K562 (cell line): ENCODE results near the gene FCHSD1. TPM values are rescaled to one million over a fixed set of nuclear protein-coding genes. Genes with fewer than 3 reads are reported as not detected.

Source experiments
- ARID1B ChIP-seq: fragments of 450-650 bp; IDR thresholded peaks from 2 replicates; pipeline ENCODE4 v1.6.1; 2016; ENCODE audit warnings: antibody characterized with exemption, mild to moderate bottlenecking, inconsistent platforms
- ARNT ChIP-seq, 2 experiments: fragments of 450-650 bp; IDR thresholded peaks; 2 replicates each; pipeline ENCODE4 v1.6.1; 2016; ENCODE audit warnings: mild to moderate bottlenecking in 1 of 2
- CBX2 ChIP-seq: fragments of 200-600 bp; sonication (generic); IDR thresholded peaks from one replicate; pipeline ENCODE4 v1.6.1; 2012; ENCODE audit warnings: mild to moderate bottlenecking, low read length, inconsistent platforms; ENCODE audit not compliant: insufficient read depth, poor library complexity, severe bottlenecking
- CGGBP1 ChIP-seq: fragments of 250-450 bp; sonication (Bioruptor Pico); IDR thresholded peaks from 2 replicates; pipeline ENCODE4 v1.9.0; 2021; ENCODE audit warnings: mild to moderate bottlenecking
- CREB3 ChIP-seq: fragments of 450-650 bp; conservative IDR thresholded peaks from 2 replicates; pipeline ENCODE4 v1.6.1; 2016; ENCODE audit warnings: missing genetic modification characterization, low read depth, mild to moderate bottlenecking, missing compliant biosample characterization, moderate library complexity
- ERF ChIP-seq: fragments of 450-650 bp; formaldehyde crosslinking; IDR thresholded peaks from 2 replicates; pipeline ENCODE4 v1.4.0; 2020; ENCODE audit warnings: mild to moderate bottlenecking, mixed read lengths
- FIP1L1 ChIP-seq: fragments of 200-400 bp; formaldehyde crosslinking; IDR thresholded peaks from 2 replicates; pipeline ENCODE4 v1.6.1; 2018; ENCODE audit warnings: mild to moderate bottlenecking, low read depth, low read length; ENCODE audit not compliant: poor library complexity, severe bottlenecking
- HNRNPK ChIP-seq: fragments of 200-400 bp; formaldehyde crosslinking; IDR thresholded peaks from one replicate; pipeline ENCODE4 v1.6.1; 2018; ENCODE audit warnings: mild to moderate bottlenecking, low read depth, low read length; ENCODE audit not compliant: poor library complexity, severe bottlenecking
- JUNB ChIP-seq: fragments of 450-650 bp; formaldehyde crosslinking; conservative IDR thresholded peaks from 2 replicates; pipeline ENCODE4 v1.4.0; 2020; ENCODE audit warnings: mild to moderate bottlenecking
- JUND ChIP-seq, 2 experiments: IDR thresholded peaks; 2 replicates in 1 of 2; 3 replicates in 1 of 2; pipeline ENCODE4 v1.6.1; 2011; ENCODE audit warnings: borderline replicate concordance in 2 of 2, low read depth in 2 of 2, low read length in 2 of 2, improper control_type of control experiment in 1 of 2, missing biosample characterization in 1 of 2, missing genetic modification characterization in 1 of 2, missing genetic modification reagents in 1 of 2
- KLF13 ChIP-seq: fragments of 450-650 bp; IDR thresholded peaks from 2 replicates; pipeline ENCODE4 v1.6.1; 2016; ENCODE audit warnings: missing genetic modification characterization, low read depth, mild to moderate bottlenecking, missing compliant biosample characterization, moderate library complexity, borderline replicate concordance
- L3MBTL2 ChIP-seq: fragments of 450-650 bp; IDR thresholded peaks from 2 replicates; pipeline ENCODE4 v1.6.1; 2016; ENCODE audit warnings: mild to moderate bottlenecking, moderate library complexity
- MLLT1 ChIP-seq, 2 experiments: fragments of 450-650 bp; IDR thresholded peaks; 2 replicates each; pipeline ENCODE4 v1.6.1; 2016
- NFYB ChIP-seq: IDR thresholded peaks from 2 replicates; pipeline ENCODE4 v1.6.1; 2011; ENCODE audit warnings: mild to moderate bottlenecking, moderate library complexity; ENCODE audit not compliant: insufficient read length; ENCODE audit errors: extremely low read depth
- POLR2G ChIP-seq: fragments of 200-400 bp; formaldehyde crosslinking; IDR thresholded peaks from 2 replicates; pipeline ENCODE4 v1.6.1; 2017; ENCODE audit warnings: low read depth, mild to moderate bottlenecking, antibody characterized with exemption, low read length, moderate library complexity
- SMAD2 ChIP-seq: fragments of 150-350 bp; IDR thresholded peaks from 2 replicates; pipeline ENCODE4 v1.6.1; 2014; ENCODE audit warnings: low read depth, mild to moderate bottlenecking, low read length
- ZFX ChIP-seq: sonication (generic); formaldehyde crosslinking; IDR thresholded peaks from 2 replicates; pipeline ENCODE4 v1.8.0; 2022; ENCODE audit warnings: mild to moderate bottlenecking, missing genetic modification reagents, moderate library complexity
- ZNF384 ChIP-seq: IDR thresholded peaks from 2 replicates; pipeline ENCODE4 v1.6.1; 2012; ENCODE audit warnings: low read depth, low read length, improper control_type of control experiment
- ZNF75A ChIP-seq: fragments of 450-650 bp; formaldehyde crosslinking; IDR thresholded peaks from 2 replicates; pipeline ENCODE4 v1.4.0; 2020; ENCODE audit warnings: mild to moderate bottlenecking
- ZNF780A ChIP-seq: fragments of 250-450 bp; sonication (Bioruptor Pico); IDR thresholded peaks from 2 replicates; pipeline ENCODE4 v1.5.0; 2021; ENCODE audit warnings: mild to moderate bottlenecking
- polyA plus RNA-seq, 8 experiments: library from polyadenylated mRNA; depleted of rRNA in 4 of 8; stranded (reverse) in 5 of 8; unstranded in 3 of 8; fragments of >200 nt; fragmentation: Nextera tagmentation in 2 of 8; fragmentation: Illumina TruSeq in 1 of 8; extraction: Ambion mirVana in 2 of 8; extraction: Trizol in 1 of 8; gene quantifications; 2 replicates each; pipeline versions ENCODE4 v1.2.1 to v1.2.3, GENCODE V29; 2011 to 2014; ENCODE audit warnings: inconsistent platforms in 1 of 8, missing spikeins in 1 of 8
- total RNA-seq, 7 experiments: library from RNA; depleted of rRNA in 6 of 7; stranded (reverse); fragments of >200 nt in 6 of 7; fragmentation: Illumina TruSeq in 2 of 7; extraction: Trizol in 2 of 7; gene quantifications; 2 replicates each; pipeline versions ENCODE4 v1.2.1 to v1.2.3, GENCODE V29; 2011 to 2021; ENCODE audit warnings: low replicate concordance in 1 of 7
- TF ChIP-seq, protein P1 (sequence below): fragments of 250-450 bp; sonication (Bioruptor Pico); IDR thresholded peaks from 2 replicates; pipeline ENCODE4 v1.4.0; 2020; ENCODE audit warnings: mild to moderate bottlenecking
- TF ChIP-seq, protein P2 (sequence below): sonication (generic); formaldehyde crosslinking; IDR thresholded peaks from 2 replicates; pipeline ENCODE4 v1.8.1; 2023; ENCODE audit warnings: mild to moderate bottlenecking, missing genetic modification reagents

Gene FCHSD1
- total and polyA plus RNA-seq, 9 of the 15 experiments (the other 6 are each of a cell fraction or from before 2014, with no cell fraction given): 0.35 to 37.5 (median 13.6) TPM

DNA sequence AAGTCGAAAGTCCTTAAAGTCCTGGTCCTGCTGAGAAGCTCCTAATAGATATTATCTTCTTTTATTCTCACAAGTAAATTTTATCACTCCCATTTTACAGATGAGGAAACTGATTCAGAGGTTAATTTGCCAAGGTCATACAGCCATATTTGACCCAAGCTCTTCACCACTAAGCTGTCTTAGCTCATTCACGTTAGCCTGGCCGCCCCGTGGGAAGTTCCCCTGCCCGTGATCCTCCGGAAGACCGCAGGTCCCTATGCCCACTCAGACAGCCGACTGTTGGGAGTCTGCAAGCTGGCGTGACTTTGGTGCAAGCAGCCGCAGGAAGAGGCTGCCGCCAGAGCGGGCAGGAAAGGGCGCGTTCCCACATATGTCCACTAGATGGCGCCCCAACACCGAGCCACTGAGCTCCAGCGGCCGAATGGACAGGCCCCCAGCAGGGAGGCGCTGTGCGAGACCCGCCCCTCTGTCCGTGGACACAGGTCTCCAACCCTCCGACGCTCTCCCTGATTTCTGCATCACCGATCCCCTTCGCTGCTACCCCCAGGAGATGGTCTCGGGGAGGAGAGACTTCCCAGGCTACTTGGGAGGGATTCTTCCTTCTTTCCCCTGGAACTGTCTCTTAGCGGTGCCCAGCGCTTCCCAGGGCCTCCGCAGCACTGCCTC, 40.8 kb upstream of the FCHSD1 start (continued):
- peak; percentile 46; the same call in 1 of the 2 replicates for TF ChIP-seq JUND (IDR thresholded peaks at IDR 0.05; ENCODE audit: borderline replicate concordance, low read depth, low read length)
- no peak; the same call in 1 of the 3 replicates for TF ChIP-seq JUND (tag; IDR thresholded peaks at IDR 0.05; ENCODE audit: borderline replicate concordance, low read depth, low read length)
- TF ChIP-seq, protein P1, sequence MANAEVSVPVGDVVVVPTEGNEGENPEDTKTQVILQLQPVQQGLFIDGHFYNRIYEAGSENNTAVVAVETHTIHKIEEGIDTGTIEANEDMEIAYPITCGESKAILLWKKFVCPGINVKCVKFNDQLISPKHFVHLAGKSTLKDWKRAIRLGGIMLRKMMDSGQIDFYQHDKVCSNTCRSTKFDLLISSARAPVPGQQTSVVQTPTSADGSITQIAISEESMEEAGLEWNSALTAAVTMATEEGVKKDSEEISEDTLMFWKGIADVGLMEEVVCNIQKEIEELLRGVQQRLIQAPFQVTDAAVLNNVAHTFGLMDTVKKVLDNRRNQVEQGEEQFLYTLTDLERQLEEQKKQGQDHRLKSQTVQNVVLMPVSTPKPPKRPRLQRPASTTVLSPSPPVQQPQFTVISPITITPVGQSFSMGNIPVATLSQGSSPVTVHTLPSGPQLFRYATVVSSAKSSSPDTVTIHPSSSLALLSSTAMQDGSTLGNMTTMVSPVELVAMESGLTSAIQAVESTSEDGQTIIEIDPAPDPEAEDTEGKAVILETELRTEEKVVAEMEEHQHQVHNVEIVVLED (CRISPR knock-in tag): no peak
- TF ChIP-seq ERF: no peak
- peak; percentile 10; the same call in 1 of the 2 replicates for TF ChIP-seq L3MBTL2
- TF ChIP-seq ZNF780A (CRISPR knock-in tag): no peak
- TF ChIP-seq ARID1B: no peak
- no peak for TF ChIP-seq CGGBP1 (CRISPR knock-in tag)
- TF ChIP-seq JUNB: no peak
- TF ChIP-seq FIP1L1: no peak
- TF ChIP-seq CREB3 (tag): no peak
- no peak for TF ChIP-seq ZNF75A (CRISPR knock-in tag)
- TF ChIP-seq, protein P2, sequence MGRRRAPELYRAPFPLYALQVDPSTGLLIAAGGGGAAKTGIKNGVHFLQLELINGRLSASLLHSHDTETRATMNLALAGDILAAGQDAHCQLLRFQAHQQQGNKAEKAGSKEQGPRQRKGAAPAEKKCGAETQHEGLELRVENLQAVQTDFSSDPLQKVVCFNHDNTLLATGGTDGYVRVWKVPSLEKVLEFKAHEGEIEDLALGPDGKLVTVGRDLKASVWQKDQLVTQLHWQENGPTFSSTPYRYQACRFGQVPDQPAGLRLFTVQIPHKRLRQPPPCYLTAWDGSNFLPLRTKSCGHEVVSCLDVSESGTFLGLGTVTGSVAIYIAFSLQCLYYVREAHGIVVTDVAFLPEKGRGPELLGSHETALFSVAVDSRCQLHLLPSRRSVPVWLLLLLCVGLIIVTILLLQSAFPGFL: no peak
- TF ChIP-seq MLLT1 (IDR thresholded peaks at IDR 0.05): no peak
- no peak for TF ChIP-seq HNRNPK
- TF ChIP-seq SMAD2: no peak
- TF ChIP-seq NFYB: no peak
- peak; percentile 87; the same call in 1 of the 2 replicates for TF ChIP-seq KLF13 (tag)
- peak; percentile 64; the same call in 1 of the 2 replicates for TF ChIP-seq ZFX (CRISPR knock-in tag)
- TF ChIP-seq ZNF384: no peak
- no peak for TF ChIP-seq CBX2
- peak; percentile 49; the same call in 1 of the 2 replicates for TF ChIP-seq POLR2G
- TF ChIP-seq ARNT (IDR thresholded peaks at IDR 0.05): peak in 1 of 2 experiments; percentile 26; a peak in 1 of 4 replicates
